ENCODE measurements around the gene GZMM. TPM values are rescaled to one million over a fixed set of nuclear protein-coding genes. Genes with fewer than 3 reads are reported as not detected.

The GZMM gene
- polyA plus RNA-seq, 3 donors, result 0.32 to 1.4 (median 0.48) TPM

DNA sequence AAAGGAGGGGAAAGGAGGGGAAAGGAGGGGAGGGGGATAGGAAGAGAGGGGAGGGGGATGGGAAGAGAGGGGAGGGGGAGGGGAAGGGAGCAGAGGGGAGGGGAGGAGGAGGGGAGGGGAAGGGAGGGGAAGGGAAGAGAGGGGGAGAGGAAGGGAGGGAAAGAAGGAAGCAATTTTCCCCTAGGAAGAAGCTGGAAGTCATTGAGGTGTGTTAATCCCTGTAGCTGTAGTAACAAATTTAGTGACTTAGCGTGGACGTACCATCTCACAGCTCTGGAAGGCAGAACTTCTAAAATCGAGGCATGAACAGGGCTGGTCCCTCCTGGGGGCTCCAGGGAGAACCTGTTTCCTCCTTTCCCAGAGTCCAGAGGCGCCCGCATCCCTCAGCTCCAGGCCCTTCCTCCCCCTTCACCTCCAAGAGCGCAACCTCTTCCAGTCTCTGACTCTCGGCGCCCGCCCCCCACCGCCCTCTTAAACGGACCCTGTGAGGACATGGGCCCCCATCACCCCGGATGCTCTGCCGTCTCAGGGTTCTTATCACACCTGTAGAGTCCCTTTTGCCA, 17.9 kb upstream of the GZMM start:
- Histone ChIP-seq H3K36me3 (replicated peaks in 1 of 2; ENCODE audit: control insufficient read depth in 1 of 2, insufficient read depth in 2 of 2, low read length in 2 of 2) (no peaks in the 10 kb centered on the region), H2AFZ (ENCODE audit: insufficient read depth, low read depth, low read length, poor library complexity, severe bottlenecking) (no peak overlapping the region), H3K4me3 (replicated peaks in 1 of 3; ENCODE audit: low read depth in 2 of 3, low read length in 3 of 3) (no peak overlapping the region), H3K27ac (ENCODE audit: low read depth in 1 of 2, low read length in 2 of 2) (no peak overlapping the region), H3K9me3 (replicated peaks in 1 of 2; ENCODE audit: control insufficient read depth in 1 of 2, insufficient read depth in 1 of 2, low read length in 2 of 2) (peaks cover 0 to 4% of the 10 kb centered on the region in 2 donors), H3K27me3 (ENCODE audit: control insufficient read depth in 2 of 2, insufficient read depth in 2 of 2, low read length in 2 of 2) (peaks cover 0 to 2% of the 10 kb centered on the region in 2 donors), H4K20me1 (ENCODE audit: insufficient read depth, low read length) (no peaks in the 10 kb centered on the region), H3K79me2 (ENCODE audit: insufficient read depth, low read length) (no peaks in the 10 kb centered on the region), H3K4me2 (replicated peaks; ENCODE audit: extremely low read depth, low read length, poor library complexity, severe bottlenecking) (no peak overlapping the region), H3K4me1 (ENCODE audit: control insufficient read depth in 1 of 2, insufficient read depth in 2 of 2, low read length in 2 of 2) (peaks cover 5 to 6% of the 10 kb centered on the region in 2 donors), H3K9ac (ENCODE audit: insufficient read depth, low read length, poor library complexity, severe bottlenecking) (no peak overlapping the region)
- 83% methylated on average over 9 of the region's 13 CpGs for WGBS (ENCODE audit: insufficient coverage)
- intact Hi-C loops (cut with micrococcal nuclease), result no loop called here
- Mint-ChIP-seq H3K27ac (no peak overlapping the region), H3K4me1 (peaks cover 8% of the 10 kb centered on the region), H3K9me3 (peaks cover 0 to 16% (median 13%) of the 10 kb centered on the region in 7 donors), H3K4me3 (peak overlapping the region in 1 of 2 donors; percentile 21), H3K27me3 (ENCODE audit: low read depth in 3 of 3) (peaks cover 4 to 30% (median 13%) of the 10 kb centered on the region in 3 donors), H3K36me3 (no peaks in the 10 kb centered on the region)
- TF ChIP-seq, protein P1, sequence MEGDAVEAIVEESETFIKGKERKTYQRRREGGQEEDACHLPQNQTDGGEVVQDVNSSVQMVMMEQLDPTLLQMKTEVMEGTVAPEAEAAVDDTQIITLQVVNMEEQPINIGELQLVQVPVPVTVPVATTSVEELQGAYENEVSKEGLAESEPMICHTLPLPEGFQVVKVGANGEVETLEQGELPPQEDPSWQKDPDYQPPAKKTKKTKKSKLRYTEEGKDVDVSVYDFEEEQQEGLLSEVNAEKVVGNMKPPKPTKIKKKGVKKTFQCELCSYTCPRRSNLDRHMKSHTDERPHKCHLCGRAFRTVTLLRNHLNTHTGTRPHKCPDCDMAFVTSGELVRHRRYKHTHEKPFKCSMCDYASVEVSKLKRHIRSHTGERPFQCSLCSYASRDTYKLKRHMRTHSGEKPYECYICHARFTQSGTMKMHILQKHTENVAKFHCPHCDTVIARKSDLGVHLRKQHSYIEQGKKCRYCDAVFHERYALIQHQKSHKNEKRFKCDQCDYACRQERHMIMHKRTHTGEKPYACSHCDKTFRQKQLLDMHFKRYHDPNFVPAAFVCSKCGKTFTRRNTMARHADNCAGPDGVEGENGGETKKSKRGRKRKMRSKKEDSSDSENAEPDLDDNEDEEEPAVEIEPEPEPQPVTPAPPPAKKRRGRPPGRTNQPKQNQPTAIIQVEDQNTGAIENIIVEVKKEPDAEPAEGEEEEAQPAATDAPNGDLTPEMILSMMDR (IDR thresholded peaks at IDR 0.05), result no peak
- DNase-seq, result no peak

GRCh38 chr19:530134-531008, 13.5 kb upstream of the GZMM start:
- Histone ChIP-seq H3K4me3 (replicated peaks in 1 of 3; ENCODE audit: low read depth in 2 of 3, low read length in 3 of 3) (peak overlapping the region; percentile 53 to 91 (median 77)), H3K79me2 (ENCODE audit: insufficient read depth, low read length) (peaks cover 36% of the 10 kb centered on the region), H3K4me2 (replicated peaks; ENCODE audit: extremely low read depth, low read length, poor library complexity, severe bottlenecking) (peak overlapping the region; percentile 87), H2AFZ (ENCODE audit: insufficient read depth, low read depth, low read length, poor library complexity, severe bottlenecking) (peak overlapping the region; percentile 92), H3K9ac (ENCODE audit: insufficient read depth, low read length, poor library complexity, severe bottlenecking) (peak overlapping the region; percentile 82), H3K27me3 (ENCODE audit: control insufficient read depth in 2 of 2, insufficient read depth in 2 of 2, low read length in 2 of 2) (peaks cover 0 to 2% of the 10 kb centered on the region in 2 donors), H3K9me3 (replicated peaks in 1 of 2; ENCODE audit: control insufficient read depth in 1 of 2, insufficient read depth in 1 of 2, low read length in 2 of 2) (no peaks in the 10 kb centered on the region), H3K27ac (ENCODE audit: low read depth in 1 of 2, low read length in 2 of 2) (peak overlapping the region in 1 of 2 donors; percentile 82), H4K20me1 (ENCODE audit: insufficient read depth, low read length) (peaks cover 34% of the 10 kb centered on the region), H3K4me1 (ENCODE audit: control insufficient read depth in 1 of 2, insufficient read depth in 2 of 2, low read length in 2 of 2) (peaks cover 24 to 27% of the 10 kb centered on the region in 2 donors), H3K36me3 (replicated peaks in 1 of 2; ENCODE audit: control insufficient read depth in 1 of 2, insufficient read depth in 2 of 2, low read length in 2 of 2) (peaks cover 1 to 2% of the 10 kb centered on the region in 2 donors)
- intact Hi-C loops (cut with micrococcal nuclease), result loop anchor here (1.0 to 10.0 kb wide), 3 partner anchors 23 to 104 kb away; partner anchors contain the start of genes BSG (in 1 of the 2), FGF22 (in 1 of the 2), POLRMT (in 1 of the 2) and TPGS1 (in 1 of the 2)
- 74% methylated on average over 37 of the region's 38 CpGs for WGBS (ENCODE audit: insufficient coverage)
- Mint-ChIP-seq H3K27me3 (ENCODE audit: low read depth in 3 of 3) (peaks cover 3 to 10% (median 4%) of the 10 kb centered on the region in 3 donors), H3K4me3 (peak overlapping the region; percentile 80 to 84), H3K9me3 (peaks cover 0 to 6% (median 3%) of the 10 kb centered on the region in 7 donors), H3K36me3 (peaks cover 2 to 6% of the 10 kb centered on the region in 2 donors), H3K27ac (peak overlapping the region in 6 of 7 donors; percentile 38 to 89 (median 67)), H3K4me1 (peaks cover 23% of the 10 kb centered on the region)
- TF ChIP-seq, protein P1 (IDR thresholded peaks at IDR 0.05), result no peak
- no peak for DNase-seq
